Smooth muscle cell (in vitro differentiated cells): Measurements from ENCODE around the gene TSPAN17. TPM values are rescaled to one million over a fixed set of nuclear protein-coding genes. Genes with fewer than 3 reads are reported as not detected.

Experiments used
- DNase-seq: peaks from one replicate; lab custom pipeline; 2025; ENCODE audit not compliant: unreplicated experiment; lab: John Stamatoyannopoulos, UW
- H2AFZ ChIP-seq: fragments of 200-600 bp; sonication (generic); 2 replicates; pipeline ENCODE4 v1.6.0; 2016; ENCODE audit warnings: antibody characterized with exemption, low read depth, mild to moderate bottlenecking
- H3F3A ChIP-seq: fragments of 200-600 bp; sonication (generic); 2 replicates; pipeline ENCODE4 v1.6.0; 2017; ENCODE audit warnings: antibody characterized with exemption, low read depth
- H3K27ac ChIP-seq: fragments of 200-600 bp; sonication (generic); 2 replicates; pipeline ENCODE4 v1.5.1; 2016; ENCODE audit warnings: low read depth, mild to moderate bottlenecking
- H3K27me3 ChIP-seq: fragments of 200-600 bp; sonication (generic); 2 replicates; pipeline ENCODE4 v1.6.1; 2016; ENCODE audit warnings: low read depth, mild to moderate bottlenecking
- H3K36me3 ChIP-seq: fragments of 200-600 bp; sonication (generic); 2 replicates; pipeline ENCODE4 v1.5.1; 2016; ENCODE audit warnings: low read depth
- H3K4me1 ChIP-seq: fragments of 200-600 bp; sonication (generic); 2 replicates; pipeline ENCODE4 v1.5.1; 2016; ENCODE audit warnings: low read depth
- H3K4me2 ChIP-seq: fragments of 200-600 bp; sonication (generic); 2 replicates; pipeline ENCODE4 v1.6.0; 2016; ENCODE audit warnings: mild to moderate bottlenecking
- H3K4me3 ChIP-seq: fragments of 200-600 bp; sonication (generic); 2 replicates; pipeline ENCODE4 v1.5.1; 2016; ENCODE audit warnings: mild to moderate bottlenecking
- H3K79me2 ChIP-seq: fragments of 200-600 bp; sonication (generic); 2 replicates; pipeline ENCODE4 v1.6.0; 2016; ENCODE audit warnings: low read depth, mild to moderate bottlenecking
- H3K9ac ChIP-seq: fragments of 200-600 bp; sonication (generic); 2 replicates; pipeline ENCODE4 v1.6.0; 2016; ENCODE audit warnings: low read depth
- H3K9me3 ChIP-seq: fragments of 200-600 bp; sonication (generic); replicated peaks from 2 replicates; pipeline ENCODE4 v1.5.1; 2016; ENCODE audit warnings: low read depth
- H4K20me1 ChIP-seq: fragments of 200-600 bp; sonication (generic); 2 replicates; pipeline ENCODE4 v1.6.0; 2016; ENCODE audit warnings: low read depth
- CTCF ChIP-seq: fragments of 200-600 bp; sonication (generic); IDR thresholded peaks from 2 replicates; pipeline ENCODE4 v1.5.1; 2017; ENCODE audit warnings: borderline replicate concordance, mild to moderate bottlenecking, antibody characterized with exemption; ENCODE audit not compliant: insufficient read depth, poor library complexity, severe bottlenecking
- WGBS: methylation state at CpG from one replicate; pipeline ENCODE4 v1.1.7; 2016; ENCODE audit warnings: low lambda C conversion rate; 5-methylcytosine and 5-hydroxymethylcytosine counted together
- polyA plus RNA-seq: library from polyadenylated mRNA; unstranded; fragments of >200 nt; fragmentation: Nextera tagmentation; extraction: Ambion mirVana; gene quantifications from 2 replicates; pipeline ENCODE4 v1.2.1, GENCODE V29; 2016
- total RNA-seq: library from RNA; depleted of rRNA; stranded (reverse); fragments of >200 nt; gene quantifications from 2 replicates; pipeline ENCODE4 v1.2.3, GENCODE V29; 2014

The TSPAN17 gene
- total and polyA plus RNA-seq, 2 experiments from 2014 or later = 29.7 to 31.0 TPM

DNA sequence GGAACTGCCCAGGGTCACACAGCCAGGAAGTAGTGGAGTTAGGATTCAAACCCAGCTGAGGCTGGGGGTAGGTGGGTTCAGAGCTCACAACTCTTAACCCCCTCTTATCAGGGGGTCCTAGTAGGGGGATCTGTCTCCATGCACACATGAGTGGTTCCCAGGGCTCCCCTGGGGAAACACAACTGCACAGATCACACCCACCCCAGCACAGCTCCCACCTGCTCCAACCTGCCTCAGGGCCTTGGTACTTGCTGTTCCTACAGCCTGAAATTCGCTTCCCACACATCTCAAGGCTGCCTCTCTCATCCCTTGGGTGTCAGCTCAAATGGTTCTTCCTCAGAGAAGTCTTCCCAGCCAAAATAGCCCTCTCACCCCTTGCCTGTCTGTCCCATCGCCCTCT lies 21.8 kb upstream of the TSPAN17 start:
- H2AFZ ChIP-seq = no peak overlapping the region
- H3K27ac ChIP-seq = no peak overlapping the region
- DNase-seq = no peak
- peaks cover 8% of the 10 kb centered on the region for H3K4me1 ChIP-seq
- no peak overlapping the region for H3K9ac ChIP-seq
- no peaks in the 10 kb centered on the region for H3K79me2 ChIP-seq
- H3F3A ChIP-seq = no peaks in the 10 kb centered on the region
- 84% methylated on average over 2 of the region's 2 CpGs for WGBS
- no peak overlapping the region for H3K4me2 ChIP-seq
- no peaks in the 10 kb centered on the region for H3K36me3 ChIP-seq
- H3K4me3 ChIP-seq = no peak overlapping the region
- peaks cover 82% of the 10 kb centered on the region for H3K27me3 ChIP-seq
- no peaks in the 10 kb centered on the region for H3K9me3 ChIP-seq
- no peaks in the 10 kb centered on the region for H4K20me1 ChIP-seq
- no peak for TF ChIP-seq CTCF

- Histone ChIP-seq H3K4me3 (no peak overlapping the region), H4K20me1 (no peaks in the 10 kb centered on the region), H3K9ac (no peak overlapping the region), H3K36me3 (no peaks in the 10 kb centered on the region), H3K27ac (no peak overlapping the region), H3K79me2 (no peaks in the 10 kb centered on the region), H3K4me2 (no peak overlapping the region), H2AFZ (no peak overlapping the region), H3F3A (no peaks in the 10 kb centered on the region), H3K9me3 (no peaks in the 10 kb centered on the region), H3K4me1 (peaks cover 11% of the 10 kb centered on the region), H3K27me3 (peaks cover 82% of the 10 kb centered on the region)
- WGBS = 83% methylated on average over 21 of the region's 25 CpGs
- DNase-seq = no peak
- TF ChIP-seq CTCF = no peak
Measured at GRCh38 chr5:176625966-176626875, 21.1 kb upstream of the TSPAN17 start.

DNA sequence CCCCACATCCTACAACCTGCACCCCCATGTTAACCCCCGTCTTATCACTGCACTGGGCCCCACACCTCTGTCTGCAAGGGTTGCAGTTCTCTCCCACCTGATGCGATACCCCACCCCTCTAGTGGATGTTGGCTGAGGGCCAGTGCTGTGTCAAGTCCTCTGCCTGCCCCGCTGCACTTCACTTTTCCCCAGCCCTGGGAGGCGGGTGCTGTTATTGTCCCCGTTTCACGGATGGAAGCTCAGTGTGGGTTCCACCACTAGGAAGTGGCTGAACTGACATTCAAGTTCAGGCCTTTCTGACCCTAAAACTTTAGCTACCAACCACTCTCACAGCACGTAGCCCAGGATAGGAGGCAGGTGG lies 20.4 kb upstream of the TSPAN17 start:
- TF ChIP-seq CTCF = no peak
- Histone ChIP-seq H3K27me3 (peaks cover 83% of the 10 kb centered on the region), H3K27ac (no peak overlapping the region), H3K4me2 (no peak overlapping the region), H3K79me2 (no peaks in the 10 kb centered on the region), H2AFZ (no peak overlapping the region), H3K9me3 (no peaks in the 10 kb centered on the region), H3K9ac (no peak overlapping the region), H3F3A (no peaks in the 10 kb centered on the region), H3K4me1 (peaks cover 11% of the 10 kb centered on the region), H3K4me3 (no peak overlapping the region), H3K36me3 (no peaks in the 10 kb centered on the region), H4K20me1 (no peaks in the 10 kb centered on the region)
- no peak for DNase-seq
- 77% methylated on average over 7 of the region's 7 CpGs for WGBS

GRCh38 chr5:176627582-176627981 lies 19.7 kb upstream of the TSPAN17 start:
- Histone ChIP-seq H2AFZ (no peak overlapping the region), H3K36me3 (no peaks in the 10 kb centered on the region), H3K9ac (no peak overlapping the region), H3K4me2 (no peak overlapping the region), H3K4me1 (peaks cover 11% of the 10 kb centered on the region), H3F3A (no peaks in the 10 kb centered on the region), H3K4me3 (no peak overlapping the region), H3K27ac (no peak overlapping the region), H3K27me3 (peaks cover 88% of the 10 kb centered on the region), H3K9me3 (no peaks in the 10 kb centered on the region), H3K79me2 (no peaks in the 10 kb centered on the region), H4K20me1 (no peaks in the 10 kb centered on the region)
- DNase-seq = no peak
- WGBS = 75% methylated on average over 5 of the region's 5 CpGs
- TF ChIP-seq CTCF = no peak
